ENCODE results near the gene TTYH3. TPM values are rescaled to one million over a fixed set of nuclear protein-coding genes. Genes with fewer than 3 reads are reported as not detected.

TTYH3 gene
- total and polyA plus RNA-seq, 2 donors from 2014 or later = 22.5 to 55.0 TPM

DNA sequence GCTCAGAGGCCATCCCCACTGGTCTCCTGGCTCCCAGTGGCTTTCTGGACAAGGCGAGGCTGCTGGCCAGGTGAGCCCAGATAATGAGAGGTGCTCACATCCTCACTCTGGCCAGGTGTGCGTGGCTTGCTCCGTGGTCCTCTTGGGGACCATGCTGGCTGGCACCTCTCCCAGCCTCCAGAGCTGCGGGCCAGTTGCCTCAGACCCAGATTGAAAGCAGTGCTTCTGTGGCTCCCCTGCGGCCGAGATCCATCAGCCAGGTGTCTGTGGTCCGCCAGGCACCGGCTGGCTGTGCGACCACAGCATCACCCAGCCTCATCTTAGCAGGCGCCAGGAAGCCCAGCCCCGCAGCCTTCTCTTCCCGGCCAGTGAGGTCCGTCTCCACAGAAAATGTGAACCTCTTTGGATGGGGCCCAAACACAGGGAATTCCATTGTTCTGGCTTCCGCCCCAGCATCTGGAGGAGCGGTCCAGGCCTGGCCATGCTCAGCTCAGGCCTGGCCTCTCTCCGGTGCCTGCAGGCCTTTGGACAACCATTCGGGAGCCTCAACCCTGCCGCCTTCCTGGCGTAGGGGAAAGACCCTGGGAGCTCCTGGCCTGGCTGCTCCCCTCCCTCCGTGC, 5.2 kb upstream of the TTYH3 start:
- FAIRE-seq (no peak), DNase-seq (peak in 1 of 5 donors; percentile 84)
- Histone ChIP-seq H3K9me3 (ENCODE audit: control insufficient read depth in 2 of 3, insufficient read depth in 1 of 3, low read length in 3 of 3) (no peaks in the 10 kb centered on the region), H3K4me3 (ENCODE audit: low read length in 3 of 3) (no peak overlapping the region), H3K27me3 (ENCODE audit: control insufficient read depth, insufficient read depth, low read length) (no peaks in the 10 kb centered on the region), H3K27ac (ENCODE audit: low read depth in 2 of 2, low read length in 2 of 2) (peak overlapping the region in 1 of 2 donors; percentile 17), H3K9ac (ENCODE audit: low read length in 3 of 3) (no peak overlapping the region), H3K4me1 (ENCODE audit: control insufficient read depth in 2 of 3, insufficient read depth in 2 of 3, low read depth in 1 of 3, low read length in 3 of 3) (peaks cover 1 to 28% (median 18%) of the 10 kb centered on the region in 3 donors), H3K36me3 (ENCODE audit: control insufficient read depth in 2 of 3, insufficient read depth in 3 of 3, low read length in 3 of 3) (no peaks in the 10 kb centered on the region)
- intact Hi-C loops (cut with DNase I) = no loop called here
- TF ChIP-seq, protein P1, sequence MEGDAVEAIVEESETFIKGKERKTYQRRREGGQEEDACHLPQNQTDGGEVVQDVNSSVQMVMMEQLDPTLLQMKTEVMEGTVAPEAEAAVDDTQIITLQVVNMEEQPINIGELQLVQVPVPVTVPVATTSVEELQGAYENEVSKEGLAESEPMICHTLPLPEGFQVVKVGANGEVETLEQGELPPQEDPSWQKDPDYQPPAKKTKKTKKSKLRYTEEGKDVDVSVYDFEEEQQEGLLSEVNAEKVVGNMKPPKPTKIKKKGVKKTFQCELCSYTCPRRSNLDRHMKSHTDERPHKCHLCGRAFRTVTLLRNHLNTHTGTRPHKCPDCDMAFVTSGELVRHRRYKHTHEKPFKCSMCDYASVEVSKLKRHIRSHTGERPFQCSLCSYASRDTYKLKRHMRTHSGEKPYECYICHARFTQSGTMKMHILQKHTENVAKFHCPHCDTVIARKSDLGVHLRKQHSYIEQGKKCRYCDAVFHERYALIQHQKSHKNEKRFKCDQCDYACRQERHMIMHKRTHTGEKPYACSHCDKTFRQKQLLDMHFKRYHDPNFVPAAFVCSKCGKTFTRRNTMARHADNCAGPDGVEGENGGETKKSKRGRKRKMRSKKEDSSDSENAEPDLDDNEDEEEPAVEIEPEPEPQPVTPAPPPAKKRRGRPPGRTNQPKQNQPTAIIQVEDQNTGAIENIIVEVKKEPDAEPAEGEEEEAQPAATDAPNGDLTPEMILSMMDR (IDR thresholded peaks at IDR 0.05; ENCODE audit: borderline replicate concordance, extremely low read depth, insufficient read depth) = no peak

DNA sequence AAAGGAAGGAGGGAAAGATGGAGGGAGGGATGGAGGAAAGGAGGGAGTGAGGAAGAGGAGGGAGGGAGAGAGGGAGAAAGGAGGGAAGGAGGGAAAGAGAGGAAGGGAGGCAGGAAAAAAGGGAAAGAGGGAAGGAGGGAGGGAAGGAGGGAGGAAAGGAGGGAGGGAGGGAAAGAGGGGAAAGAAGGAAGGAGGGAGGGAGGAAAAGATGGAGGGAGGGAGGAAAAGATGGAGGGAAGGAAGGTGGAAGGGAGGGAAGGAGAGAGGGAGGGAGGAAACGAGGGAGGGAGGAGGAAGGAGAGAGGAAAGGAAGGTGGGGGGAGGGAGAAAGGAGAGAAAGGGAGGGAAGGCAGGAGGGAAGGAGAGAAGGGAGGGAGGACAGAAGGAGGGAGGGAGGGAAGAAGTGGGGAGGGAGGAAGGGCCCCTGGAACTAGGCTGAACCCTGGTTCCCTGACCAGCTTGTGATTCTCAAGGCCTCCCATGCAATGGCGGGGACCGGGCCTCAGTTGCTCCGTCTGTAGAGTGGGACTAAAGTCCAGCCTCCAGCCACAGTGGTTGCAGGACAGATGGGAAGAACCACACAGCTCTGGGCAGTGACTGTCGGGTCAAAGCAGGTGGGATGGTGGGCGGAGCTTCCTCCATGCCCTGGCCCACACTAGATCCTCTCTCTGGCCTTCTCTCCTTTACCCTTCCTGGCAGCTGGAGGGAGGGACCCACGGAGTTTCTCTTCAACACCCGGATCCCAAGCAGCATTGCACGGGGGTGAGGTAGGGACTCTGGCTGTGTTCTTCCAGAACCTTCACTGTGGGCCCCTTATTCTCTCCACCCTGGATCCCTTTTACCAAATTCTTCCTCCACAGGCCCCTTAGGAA, 4.3 kb upstream of the TTYH3 start:
- H3K27me3 ChIP-seq (ENCODE audit: control insufficient read depth, insufficient read depth, low read length) = no peaks in the 10 kb centered on the region
- no peaks in the 10 kb centered on the region for H3K36me3 ChIP-seq (ENCODE audit: control insufficient read depth in 2 of 3, insufficient read depth in 3 of 3, low read length in 3 of 3)
- no peak for FAIRE-seq
- H3K27ac ChIP-seq (ENCODE audit: low read depth in 2 of 2, low read length in 2 of 2) = peak overlapping the region in 1 of 2 donors; percentile 17
- no peak overlapping the region for H3K9ac ChIP-seq (ENCODE audit: low read length in 3 of 3)
- H3K4me3 ChIP-seq (ENCODE audit: low read length in 3 of 3) = no peak overlapping the region
- H3K4me1 ChIP-seq (ENCODE audit: control insufficient read depth in 2 of 3, insufficient read depth in 2 of 3, low read depth in 1 of 3, low read length in 3 of 3) = peaks cover 0 to 28% (median 18%) of the 10 kb centered on the region in 3 donors
- no peak for DNase-seq
- H3K9me3 ChIP-seq (ENCODE audit: control insufficient read depth in 2 of 3, insufficient read depth in 1 of 3, low read length in 3 of 3) = no peaks in the 10 kb centered on the region
- intact Hi-C loops (cut with DNase I) = no loop called here
- TF ChIP-seq, protein P1 (IDR thresholded peaks at IDR 0.05; ENCODE audit: borderline replicate concordance, extremely low read depth, insufficient read depth) = no peak

DNA sequence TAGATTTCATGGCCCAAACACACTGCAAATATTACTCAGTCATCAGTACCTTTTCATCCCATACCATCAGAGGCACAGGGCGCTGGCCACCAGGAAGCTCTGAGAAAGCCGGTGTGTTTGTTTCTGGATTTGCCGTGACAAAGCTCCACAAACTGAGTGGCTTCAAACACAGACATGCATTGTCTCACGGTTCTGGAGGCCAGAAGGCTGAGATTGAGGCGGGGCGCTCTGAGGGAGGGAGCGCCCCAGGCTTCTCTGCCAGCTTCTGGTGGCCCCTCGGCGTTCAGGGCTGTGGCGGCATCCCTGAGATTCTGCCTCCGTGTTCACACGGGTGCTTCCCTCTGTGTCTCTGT, 3.7 kb upstream of the TTYH3 start:
- no peak overlapping the region for H3K9ac ChIP-seq (ENCODE audit: low read length in 3 of 3)
- FAIRE-seq (no peak), DNase-seq (peak in 1 of 5 donors; percentile 37)
- peaks cover 0 to 29% (median 18%) of the 10 kb centered on the region in 3 donors for H3K4me1 ChIP-seq (ENCODE audit: control insufficient read depth in 2 of 3, insufficient read depth in 2 of 3, low read depth in 1 of 3, low read length in 3 of 3)
- no peak overlapping the region for H3K27ac ChIP-seq (ENCODE audit: low read depth in 2 of 2, low read length in 2 of 2)
- TF ChIP-seq, protein P1 (IDR thresholded peaks at IDR 0.05; ENCODE audit: borderline replicate concordance, extremely low read depth, insufficient read depth) = no peak
- H3K27me3 ChIP-seq (ENCODE audit: control insufficient read depth, insufficient read depth, low read length) = no peaks in the 10 kb centered on the region
- H3K4me3 ChIP-seq (ENCODE audit: low read length in 3 of 3) = no peak overlapping the region
- no peaks in the 10 kb centered on the region for H3K9me3 ChIP-seq (ENCODE audit: control insufficient read depth in 2 of 3, insufficient read depth in 1 of 3, low read length in 3 of 3)
- no peaks in the 10 kb centered on the region for H3K36me3 ChIP-seq (ENCODE audit: control insufficient read depth in 2 of 3, insufficient read depth in 3 of 3, low read length in 3 of 3)
- intact Hi-C loops (cut with DNase I) = no loop called here

All from kidney (tissue), 14 donors.